ENCODE results near the gene ADARB2.

Gene ADARB2

GRCh38 chr10:1315178-1315577 is 422.1 kb downstream of the ADARB2 start:
- DNase-seq (ENCODE audit: low read depth) = no peak

- no peak for DNase-seq (ENCODE audit: low read depth)
Observed at GRCh38 chr10:1311726-1312125, 425.6 kb downstream of the ADARB2 start.

GRCh38 chr10:1310271-1310789 is 427.0 kb downstream of the ADARB2 start:
- no peak for DNase-seq (ENCODE audit: low read depth)

- DNase-seq (ENCODE audit: low read depth) = no peak
Observed at GRCh38 chr10:1309617-1310270, 427.6 kb downstream of the ADARB2 start.

DNA sequence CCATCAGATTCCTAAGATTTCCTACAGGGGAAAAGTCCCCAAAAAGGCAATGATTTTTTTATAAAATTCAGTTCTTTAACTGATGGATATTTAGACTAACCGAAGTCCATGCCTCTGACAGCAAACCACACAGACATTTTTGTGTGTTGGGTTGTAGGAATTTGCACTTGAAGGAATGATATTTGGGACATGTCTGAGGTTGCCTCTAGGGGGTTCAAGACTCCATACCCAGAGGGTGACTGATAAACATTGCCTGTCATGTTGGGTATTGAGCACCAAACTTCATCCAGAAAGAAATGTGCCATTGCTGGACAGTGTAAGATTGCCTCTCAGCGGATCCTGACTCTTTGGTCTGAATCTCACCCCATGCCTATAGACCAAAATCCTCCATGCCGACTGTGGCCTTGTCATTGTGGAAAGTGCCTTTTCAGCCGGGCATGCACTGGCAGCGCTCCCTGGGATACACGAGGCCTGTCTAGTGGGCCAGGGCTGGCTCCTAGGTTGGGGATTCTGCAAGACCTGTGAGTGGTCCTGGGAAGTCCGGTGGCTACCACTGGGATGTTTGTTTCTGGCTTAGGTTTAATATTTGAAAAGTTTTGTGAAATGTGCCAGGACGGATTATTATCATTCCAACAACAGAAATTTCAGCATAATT is 428.2 kb downstream of the ADARB2 start:
- DNase-seq (ENCODE audit: low read depth) = no peak

DNA sequence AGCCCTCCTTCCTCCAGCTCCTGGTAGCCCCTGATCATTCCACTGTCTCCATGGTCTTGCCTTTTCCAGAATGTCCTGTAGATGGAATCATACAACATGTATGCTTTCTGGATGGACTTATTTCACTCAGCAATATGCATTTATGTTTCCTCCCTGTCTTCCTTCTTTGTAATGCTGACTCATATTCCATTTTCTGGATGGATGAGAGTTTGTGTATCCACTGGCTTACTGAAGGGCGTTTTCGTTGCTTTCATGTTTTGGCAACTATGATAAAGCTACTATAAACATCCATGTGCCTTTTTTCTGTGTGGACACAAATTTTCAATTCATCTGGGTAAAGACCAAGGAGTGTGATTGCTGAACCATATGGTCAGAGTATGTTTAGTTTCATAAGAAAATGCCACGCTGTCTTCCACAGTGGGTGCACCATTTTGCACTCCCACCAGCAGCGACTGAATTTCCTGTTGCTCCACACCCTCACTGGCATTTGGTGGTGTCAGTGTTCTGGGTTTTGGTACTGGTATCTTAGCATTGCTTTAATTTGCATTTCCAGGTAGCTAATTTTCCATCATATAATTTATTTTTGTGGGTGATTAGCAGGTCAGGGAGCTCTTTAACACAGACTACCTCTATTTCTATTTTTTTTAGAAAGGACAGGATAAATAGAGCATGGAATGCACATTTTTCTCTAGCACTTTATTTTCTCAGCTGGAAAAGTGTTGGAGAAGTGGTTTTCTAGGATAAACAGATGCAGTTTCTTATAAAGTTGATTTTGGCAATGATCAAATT is 429.0 kb downstream of the ADARB2 start:
- no peak for DNase-seq (ENCODE audit: low read depth)

DNA sequence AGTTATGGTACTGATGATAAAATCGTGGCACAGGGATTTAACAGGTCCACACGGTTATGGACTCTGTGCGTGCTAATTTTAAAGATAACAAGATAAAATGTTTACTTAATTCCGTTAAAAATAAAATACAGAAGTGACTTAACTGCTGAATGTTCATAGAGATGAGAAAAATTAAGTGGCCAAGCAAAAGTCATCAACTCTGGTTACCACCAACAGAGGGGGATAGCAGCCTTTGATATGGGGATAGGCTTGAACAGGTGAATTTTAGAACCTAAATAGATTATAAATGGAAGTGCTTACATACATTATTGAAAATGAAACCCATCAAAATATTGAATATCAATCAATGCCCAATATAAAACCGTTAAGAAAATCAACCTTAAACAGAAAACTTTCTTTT is 436.2 kb downstream of the ADARB2 start:
- DNase-seq (ENCODE audit: low read depth) = no peak

DNA sequence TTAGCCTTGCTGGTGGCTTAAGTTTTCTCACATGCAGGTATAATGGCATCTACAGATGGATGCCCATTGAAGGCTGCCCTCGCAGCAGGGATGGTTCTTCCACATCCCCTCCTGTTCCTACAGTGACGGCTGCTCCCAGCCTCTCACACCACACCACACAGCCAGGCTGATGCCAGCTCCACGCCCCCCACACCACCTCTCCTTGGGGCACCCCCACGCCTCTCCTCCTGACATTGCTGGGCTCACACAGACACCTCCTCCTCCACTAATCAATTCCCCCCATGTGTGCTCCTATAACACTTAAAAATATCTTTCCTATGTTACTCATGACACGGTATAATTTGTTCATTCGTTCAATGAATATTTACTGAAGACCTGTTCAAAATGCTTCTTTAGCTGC is 437.1 kb downstream of the ADARB2 start:
- DNase-seq (ENCODE audit: low read depth) = no peak

GRCh38 chr10:1299041-1299726 is 438.1 kb downstream of the ADARB2 start:
- DNase-seq (ENCODE audit: low read depth) = no peak

DNA sequence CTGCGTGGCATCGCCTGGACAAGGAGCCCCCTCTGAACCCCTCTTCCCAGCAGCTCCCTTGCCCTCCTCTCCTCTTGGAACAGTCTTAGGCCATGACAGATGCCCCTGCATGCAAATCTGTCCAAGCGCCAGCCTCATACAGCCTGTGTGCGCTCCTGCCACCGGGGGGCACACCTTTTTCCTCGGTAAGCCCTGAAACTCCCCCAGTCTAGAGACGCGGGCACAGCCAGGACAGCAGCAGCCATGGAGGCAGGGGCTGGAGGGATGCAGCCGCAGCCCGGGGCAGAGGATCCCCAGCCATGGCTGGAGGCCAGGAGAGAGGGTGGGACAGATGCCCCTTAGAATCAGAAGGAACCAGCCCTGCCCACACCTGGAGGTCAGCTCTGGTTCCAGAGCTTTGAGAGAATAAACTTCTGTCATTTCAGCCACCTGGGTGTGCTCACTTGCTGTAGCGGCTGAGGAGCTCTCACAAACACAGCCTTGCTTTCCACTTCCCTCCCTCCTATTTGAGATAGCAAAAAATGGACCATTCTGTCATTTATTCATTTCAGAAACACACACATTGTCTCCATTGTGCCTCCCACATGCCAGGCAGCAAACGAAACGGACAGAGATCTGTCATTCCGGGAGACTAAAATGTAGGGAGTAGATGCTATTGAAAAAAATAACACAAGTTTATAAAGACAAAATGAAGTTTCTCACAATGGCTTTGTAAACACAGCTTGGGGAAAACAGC is 439.6 kb downstream of the ADARB2 start:
- DNase-seq (ENCODE audit: low read depth) = no peak

DNA sequence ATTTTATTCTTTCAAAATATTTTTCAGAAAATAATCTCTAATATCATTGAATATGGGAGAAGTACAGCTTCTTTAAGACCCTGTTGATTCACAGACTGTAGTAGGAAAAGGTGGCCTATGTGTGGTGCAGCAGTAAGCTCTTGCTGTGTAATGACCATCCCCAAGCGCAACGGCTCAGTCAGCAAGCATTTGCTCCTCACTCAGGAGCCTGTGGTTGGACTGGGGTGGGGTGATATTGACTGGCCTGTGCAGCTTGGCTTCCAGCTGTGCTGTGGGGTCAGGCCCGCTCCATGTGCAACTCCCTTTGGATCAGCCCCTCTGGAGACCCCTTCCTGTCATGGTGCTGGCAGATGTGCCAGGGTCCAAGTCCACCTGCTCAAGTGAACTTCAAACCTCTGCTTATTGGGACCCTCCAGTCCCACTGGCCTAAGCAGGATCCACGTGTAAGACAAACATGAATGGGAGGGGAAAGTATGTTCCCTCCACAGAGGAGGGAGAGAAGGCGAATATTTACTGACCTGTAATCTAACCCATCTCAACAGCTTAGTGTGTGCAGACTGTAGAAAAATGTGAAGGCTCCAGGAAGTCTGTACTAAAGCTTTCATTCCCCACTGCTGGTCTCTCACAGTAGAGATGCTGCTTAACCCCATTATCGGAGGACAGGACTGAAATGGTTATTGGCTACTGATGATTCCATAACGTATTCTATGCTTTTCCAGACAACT is 441.4 kb downstream of the ADARB2 start:
- no peak for DNase-seq (ENCODE audit: low read depth)

DNA sequence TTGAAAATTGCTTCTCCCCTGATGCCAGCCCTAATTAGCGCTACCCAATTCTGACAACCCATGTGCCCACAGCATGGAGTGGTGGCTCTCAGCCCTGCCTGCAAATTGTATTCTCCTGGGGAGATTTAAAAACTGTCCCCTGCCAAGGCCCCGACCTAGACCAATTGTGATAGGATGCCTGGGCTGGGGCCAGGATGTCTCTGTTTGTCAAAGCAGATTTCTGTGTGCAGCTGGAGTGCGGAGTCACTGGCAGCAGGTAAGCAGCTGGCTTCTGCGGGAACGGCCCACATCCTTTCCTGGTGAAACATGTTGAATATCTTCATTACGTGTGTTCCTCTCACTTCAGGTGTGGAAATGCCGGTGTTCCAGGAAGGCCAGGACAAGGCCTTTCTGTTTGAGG is 442.6 kb downstream of the ADARB2 start:
- DNase-seq (ENCODE audit: low read depth) = no peak

DNA sequence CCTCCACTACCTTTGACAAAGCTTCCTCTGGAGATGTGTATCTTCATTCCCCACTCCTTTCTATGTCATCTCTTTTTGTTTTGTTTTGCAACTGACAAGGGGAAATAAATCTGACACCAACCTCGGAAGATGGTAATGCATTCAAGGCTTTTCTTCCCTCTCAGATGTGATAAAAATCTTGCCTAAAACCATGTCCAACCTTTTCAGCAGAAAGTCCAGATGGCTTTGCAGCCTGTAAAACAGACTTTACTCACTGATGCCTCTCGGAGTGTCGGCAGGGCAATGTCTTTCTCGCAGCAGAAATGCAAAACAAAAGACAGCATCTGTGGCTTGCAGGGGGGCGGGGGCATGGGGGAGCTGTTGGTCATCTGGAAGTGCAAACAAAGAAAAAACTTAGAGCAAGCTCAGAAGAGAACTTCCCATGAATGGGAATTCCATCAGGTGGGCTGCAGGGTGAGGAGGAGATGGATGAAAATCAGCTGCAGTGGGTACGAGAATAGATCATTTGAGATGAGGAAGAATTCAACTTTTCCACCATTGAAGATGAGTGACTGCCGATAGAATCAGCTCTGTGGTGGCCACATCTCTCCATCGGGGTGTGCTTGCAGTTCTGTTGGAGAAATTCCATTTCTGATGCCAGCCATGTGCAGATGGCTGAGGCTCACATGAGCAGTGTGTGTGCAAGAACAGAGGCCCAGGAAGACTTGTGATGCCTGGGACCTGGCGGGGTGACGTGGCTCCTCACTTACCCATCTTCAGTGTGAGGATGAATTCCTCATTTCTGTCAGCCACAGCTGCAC is 443.5 kb downstream of the ADARB2 start:
- no peak for DNase-seq (ENCODE audit: low read depth)

- no peak for DNase-seq (ENCODE audit: low read depth)
Observed at GRCh38 chr10:1293157-1293556, 444.2 kb downstream of the ADARB2 start.

- no peak for DNase-seq (ENCODE audit: low read depth)
Observed at GRCh38 chr10:1292611-1293031, 444.7 kb downstream of the ADARB2 start.

- DNase-seq (ENCODE audit: low read depth) = no peak
Observed at GRCh38 chr10:1291178-1292090, 445.9 kb downstream of the ADARB2 start.

- DNase-seq (ENCODE audit: low read depth) = no peak
Observed at GRCh38 chr10:1290071-1290471, 447.3 kb downstream of the ADARB2 start.

- no peak for DNase-seq (ENCODE audit: low read depth)
Observed at GRCh38 chr10:1289591-1289990, 447.7 kb downstream of the ADARB2 start.

GRCh38 chr10:1287971-1288401 is 449.3 kb downstream of the ADARB2 start:
- no peak for DNase-seq (ENCODE audit: low read depth)

Data from fibroblast of gingiva (primary cell).